Measurements from ENCODE around the gene DPP10.

Gene DPP10

GRCh38 chr2:115738111-115738510, 1295.7 kb downstream of the DPP10 start:
- DNase-seq (ENCODE audit: low read depth), result no peak

GRCh38 chr2:115739574-115739973, 1297.1 kb downstream of the DPP10 start:
- no peak for DNase-seq (ENCODE audit: low read depth)

- DNase-seq (ENCODE audit: low read depth), result no peak
Observed at GRCh38 chr2:115746151-115746550, 1303.7 kb downstream of the DPP10 start.

- DNase-seq (ENCODE audit: low read depth), result no peak
Observed at GRCh38 chr2:115757286-115757685, 1314.8 kb downstream of the DPP10 start.

- no peak for DNase-seq (ENCODE audit: low read depth)
Observed at GRCh38 chr2:115763601-115764000, 1321.2 kb downstream of the DPP10 start.

- DNase-seq (ENCODE audit: low read depth), result no peak
Observed at GRCh38 chr2:115771516-115771915, 1329.1 kb downstream of the DPP10 start.

GRCh38 chr2:115774361-115774760, 1331.9 kb downstream of the DPP10 start:
- DNase-seq (ENCODE audit: low read depth), result no peak

GRCh38 chr2:115779085-115779632, 1336.7 kb downstream of the DPP10 start:
- no peak for DNase-seq (ENCODE audit: low read depth)

GRCh38 chr2:115782286-115782685, 1339.8 kb downstream of the DPP10 start:
- DNase-seq (ENCODE audit: low read depth), result no peak

- no peak for DNase-seq (ENCODE audit: low read depth)
Observed at GRCh38 chr2:115796078-115796477, 1353.6 kb downstream of the DPP10 start.

- DNase-seq (ENCODE audit: low read depth), result no peak
Observed at GRCh38 chr2:115807276-115807675, 1364.8 kb downstream of the DPP10 start.

- DNase-seq (ENCODE audit: low read depth), result no peak
Observed at GRCh38 chr2:115825912-115826311, 1383.5 kb downstream of the DPP10 start.

GRCh38 chr2:115833196-115833595, 1390.8 kb downstream of the DPP10 start:
- DNase-seq (ENCODE audit: low read depth), result no peak

- no peak for DNase-seq (ENCODE audit: low read depth)
Observed at GRCh38 chr2:115838539-115838938, 1396.1 kb downstream of the DPP10 start.

GRCh38 chr2:115842306-115842705, 1399.9 kb downstream of the DPP10 start:
- no peak for DNase-seq (ENCODE audit: low read depth)

GRCh38 chr2:115848192-115848591, 1405.8 kb downstream of the DPP10 start:
- no peak for DNase-seq (ENCODE audit: low read depth)

GRCh38 chr2:115867024-115867423, 1424.6 kb downstream of the DPP10 start:
- DNase-seq (ENCODE audit: low read depth), result no peak

- no peak for DNase-seq (ENCODE audit: low read depth)
Observed at GRCh38 chr2:115874427-115874826, 1432.0 kb downstream of the DPP10 start.

GRCh38 chr2:115880558-115880957, 1438.1 kb downstream of the DPP10 start:
- no peak for DNase-seq (ENCODE audit: low read depth)

GRCh38 chr2:115887209-115887776, 1444.9 kb downstream of the DPP10 start:
- no peak for DNase-seq (ENCODE audit: low read depth)

All from stromal cell of bone marrow (primary cell).